Progenitor cell of endocrine pancreas (in vitro differentiated cells): ENCODE measurements around the gene RARB. TPM values are rescaled to one million over a fixed set of nuclear protein-coding genes. Genes with fewer than 3 reads are reported as not detected.

ENCODE experiments used
- DNase-seq: peaks from one replicate; pipeline ENCODE4 v3.0.0; 2021; ENCODE audit warnings: low spot score; ENCODE audit not compliant: unreplicated experiment
- H3K27ac Mint-ChIP-seq: 2 replicates; pipeline ENCODE4 v1.8.0; 2021; ENCODE audit warnings: mild to moderate bottlenecking, moderate library complexity, mixed read lengths
- H3K27me3 Mint-ChIP-seq: 2 replicates; pipeline ENCODE4 v1.8.0; 2021; ENCODE audit warnings: mixed read lengths
- H3K36me3 Mint-ChIP-seq: 2 replicates; pipeline ENCODE4 v1.8.0; 2022; ENCODE audit warnings: mixed read lengths; ENCODE audit not compliant: insufficient read depth
- H3K4me1 Mint-ChIP-seq: 2 replicates; pipeline ENCODE4 v1.8.0; 2021; ENCODE audit warnings: low read depth, mixed read lengths
- H3K4me3 Mint-ChIP-seq: 2 replicates; pipeline ENCODE4 v1.8.0; 2021; ENCODE audit warnings: low read depth, mild to moderate bottlenecking, moderate library complexity, mixed read lengths
- H3K9me3 Mint-ChIP-seq: 2 replicates; pipeline ENCODE4 v1.8.0; 2021; ENCODE audit warnings: low read depth, mixed read lengths
- CTCF ChIP-seq: fragments of 200-600 bp; sonication (generic); IDR thresholded peaks from one replicate; pipeline ENCODE4 v1.5.0; 2021; ENCODE audit warnings: antibody characterized with exemption, mild to moderate bottlenecking; ENCODE audit not compliant: unreplicated experiment
- total RNA-seq: library from RNA; stranded (reverse); gene quantifications from 2 replicates; pipeline ENCODE4 v1.2.1, GENCODE V29; 2021

Gene RARB
- total RNA-seq, 1 donor from 2014 or later: 30.0 TPM

- Mint-ChIP-seq H3K9me3 (peaks cover 3% of the 10 kb centered on the region), H3K27ac (peak overlapping the region; percentile 23), H3K27me3 (peaks cover 3% of the 10 kb centered on the region), H3K4me1 (peaks cover 60% of the 10 kb centered on the region), H3K36me3 (peaks cover 10% of the 10 kb centered on the region), H3K4me3 (no peak overlapping the region)
- DNase-seq: no peak
- TF ChIP-seq CTCF: no peak
Measured at GRCh38 chr3:25437953-25438352, 9.9 kb downstream of the RARB start.

- H3K36me3 Mint-ChIP-seq: peaks cover 10% of the 10 kb centered on the region
- peak overlapping the region; percentile 23 for H3K27ac Mint-ChIP-seq
- no peak overlapping the region for H3K4me3 Mint-ChIP-seq
Measured at GRCh38 chr3:25438791-25439555, 10.9 kb downstream of the RARB start.

GRCh38 chr3:25441234-25441856 lies 13.3 kb downstream of the RARB start:
- H3K27ac Mint-ChIP-seq: peak overlapping the region; percentile 5
- peak; percentile 59 for TF ChIP-seq CTCF
- H3K9me3 Mint-ChIP-seq: peaks cover 3% of the 10 kb centered on the region

More at GRCh38 chr3:25438791-25439555, 10.9 kb downstream of the RARB start:
- Mint-ChIP-seq H3K4me1 (peaks cover 50% of the 10 kb centered on the region), H3K27me3 (peaks cover 3% of the 10 kb centered on the region), H3K9me3 (peaks cover 3% of the 10 kb centered on the region)
- DNase-seq: no peak
- TF ChIP-seq CTCF: no peak

GRCh38 chr3:25442486-25442885 lies 14.4 kb downstream of the RARB start:
- H3K9me3 Mint-ChIP-seq: peaks cover 3% of the 10 kb centered on the region

More at GRCh38 chr3:25441234-25441856, 13.3 kb downstream of the RARB start:
- H3K4me1 Mint-ChIP-seq: peaks cover 36% of the 10 kb centered on the region
- no peak overlapping the region for H3K4me3 Mint-ChIP-seq
- peaks cover 10% of the 10 kb centered on the region for H3K36me3 Mint-ChIP-seq
- no peak for DNase-seq
- peaks cover 3% of the 10 kb centered on the region for H3K27me3 Mint-ChIP-seq

More at GRCh38 chr3:25442486-25442885, 14.4 kb downstream of the RARB start:
- Mint-ChIP-seq H3K36me3 (peaks cover 10% of the 10 kb centered on the region), H3K27ac (peak overlapping the region; percentile 51), H3K4me3 (no peak overlapping the region), H3K4me1 (peaks cover 27% of the 10 kb centered on the region), H3K27me3 (peaks cover 3% of the 10 kb centered on the region)
- TF ChIP-seq CTCF: no peak
- no peak for DNase-seq
